Renal pelvis (tissue), 4 donors: Measurements from ENCODE around the gene ERAP2. TPM values are rescaled to one million over a fixed set of nuclear protein-coding genes. Genes with fewer than 3 reads are reported as not detected.
"Not testable (repeated sequence)": the region's sequence is repeated elsewhere in the genome, so short reads cannot be mapped to it uniquely, and the experiment has no call there.

Experiments
- DNase-seq: peaks from one replicate; pipeline ENCODE4 v3.0.0-alpha.2; 2013
- polyA plus RNA-seq, 3 donors: library from polyadenylated mRNA; unstranded; fragments of 120-200 nt; gene quantifications; one replicate each; pipeline ENCODE4 v1.2.1, GENCODE V29; 2013; ENCODE audit not compliant: insufficient read length in 3 of 3

The ERAP2 gene
- polyA plus RNA-seq, 3 donors, result 11.5 to 17.7 (median 13.1) TPM

DNA sequence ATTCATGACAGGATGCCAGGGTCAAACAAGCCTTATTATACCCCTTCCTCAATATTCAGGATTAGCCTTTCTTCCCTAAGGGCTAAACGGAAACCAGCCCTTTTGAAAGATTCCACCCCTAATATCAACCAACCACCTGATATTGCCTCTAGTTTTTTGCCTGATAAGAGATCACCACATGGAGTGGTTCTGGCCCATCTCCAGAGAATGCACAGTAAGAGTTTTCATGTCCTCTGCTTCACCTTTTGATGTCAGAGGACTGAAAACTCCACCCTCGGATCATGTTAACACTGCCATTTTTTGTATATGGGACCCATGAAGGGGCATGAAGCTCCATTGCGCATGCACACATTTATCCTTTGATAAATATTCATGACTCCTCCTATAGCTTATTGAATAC lies 53.8 kb downstream of the ERAP2 start:
- no peak for DNase-seq

DNA sequence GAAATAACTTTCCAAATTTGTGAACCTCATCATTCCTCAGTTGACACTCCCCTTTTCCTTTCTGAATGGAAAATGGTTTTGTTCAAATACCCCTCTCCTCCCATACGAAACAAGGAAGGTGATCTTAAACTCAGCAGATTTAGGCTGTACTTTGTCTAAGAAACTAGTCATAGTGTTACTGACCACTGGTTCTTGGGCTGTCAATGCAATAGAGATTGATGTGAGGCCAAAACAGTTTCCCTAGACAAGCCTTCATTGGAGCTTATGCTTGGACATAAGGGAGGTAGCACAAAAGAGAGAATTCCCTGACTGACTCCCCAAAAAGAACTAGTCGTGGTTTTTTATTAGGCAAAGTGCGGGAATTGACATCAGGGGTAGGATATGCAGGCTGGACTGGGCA lies 54.3 kb downstream of the ERAP2 start:
- no peak for DNase-seq

DNA sequence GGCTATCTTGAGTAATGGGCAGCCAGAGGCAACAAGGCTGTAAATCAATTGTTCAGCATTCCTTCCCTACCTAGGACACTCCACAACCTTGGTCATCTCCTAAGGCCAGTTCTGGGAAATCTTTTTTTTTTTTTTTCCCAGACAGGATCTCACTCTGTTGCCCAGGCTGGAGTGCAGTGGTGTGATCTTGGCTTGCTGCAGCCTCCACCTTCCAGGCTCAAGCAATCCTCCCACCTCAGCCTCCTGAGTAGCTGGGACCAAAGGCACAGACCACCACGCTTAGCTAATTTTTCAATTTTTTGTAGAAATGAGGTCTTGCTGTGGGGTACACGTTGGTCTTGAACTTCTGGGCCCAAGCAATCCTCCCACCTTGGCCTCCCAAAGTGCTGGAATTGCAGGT lies 54.7 kb downstream of the ERAP2 start:
- DNase-seq, result not testable (repeated sequence)

GRCh38 chr5:96931605-96932004 lies 55.3 kb downstream of the ERAP2 start:
- DNase-seq, result no peak

DNA sequence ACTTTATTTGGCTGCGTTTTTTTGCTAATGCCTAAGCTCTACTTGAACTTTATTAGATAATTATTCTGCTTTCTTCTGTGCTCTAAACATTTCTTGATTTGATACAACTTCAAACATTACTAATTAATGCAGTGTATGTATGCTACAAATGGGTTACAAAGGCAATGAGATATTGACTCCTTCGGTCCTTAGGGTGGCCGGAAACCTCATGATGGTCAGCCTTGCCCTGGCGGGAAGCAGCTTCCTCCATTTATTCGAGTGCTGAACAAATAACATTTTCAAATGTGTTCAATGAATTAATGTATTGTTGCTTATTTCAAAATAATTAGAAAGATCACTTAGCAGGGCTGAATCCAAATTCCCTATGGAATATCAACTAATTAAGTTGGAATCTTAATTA lies 55.7 kb downstream of the ERAP2 start:
- DNase-seq, result no peak

DNA sequence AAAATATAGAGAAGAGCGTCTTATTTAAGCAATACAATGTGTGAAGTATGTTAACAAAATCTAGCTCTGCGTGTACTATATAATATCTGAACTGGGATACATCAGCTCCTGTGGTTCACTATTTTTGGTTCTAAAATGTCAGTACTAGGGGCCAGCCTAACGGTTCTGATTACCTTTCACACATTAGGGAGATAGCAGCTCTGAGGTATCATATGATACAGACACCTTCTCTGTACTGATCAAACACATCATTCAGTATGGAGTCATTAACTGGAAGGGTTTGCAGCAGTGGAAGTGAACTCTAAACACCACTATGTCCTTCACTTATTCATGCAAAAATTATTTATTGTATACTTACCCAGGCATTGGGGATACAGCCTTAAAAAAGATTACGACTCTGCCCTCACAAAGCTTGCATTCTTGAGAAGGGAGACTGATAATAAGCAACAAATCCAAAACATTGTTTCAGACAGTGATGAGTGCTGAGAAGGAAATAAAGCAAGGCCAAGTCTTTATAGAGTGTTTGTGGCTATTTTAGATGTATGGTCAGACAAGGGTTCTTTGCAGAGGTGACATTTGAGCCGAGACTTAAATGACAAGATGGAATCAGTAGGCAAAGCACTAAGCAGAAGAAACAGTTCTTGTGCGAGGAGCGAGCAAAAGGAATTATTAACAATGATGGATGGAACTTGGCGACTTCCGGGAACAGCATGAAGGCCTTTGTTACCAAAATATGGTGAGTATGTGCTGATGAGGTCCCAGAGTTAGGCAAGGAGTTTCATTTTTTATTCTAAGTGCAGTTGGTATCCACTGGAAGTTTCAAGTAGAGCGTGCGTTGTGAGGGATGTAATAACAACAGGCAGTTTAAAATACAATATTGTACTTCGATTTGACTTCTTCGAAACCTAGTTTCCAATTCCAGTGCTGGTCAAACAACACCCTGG lies 57.7 kb downstream of the ERAP2 start:
- peak; percentile 34 for DNase-seq

GRCh38 chr5:96934708-96935558 lies 58.6 kb downstream of the ERAP2 start:
- DNase-seq, result peak; percentile 91

DNA sequence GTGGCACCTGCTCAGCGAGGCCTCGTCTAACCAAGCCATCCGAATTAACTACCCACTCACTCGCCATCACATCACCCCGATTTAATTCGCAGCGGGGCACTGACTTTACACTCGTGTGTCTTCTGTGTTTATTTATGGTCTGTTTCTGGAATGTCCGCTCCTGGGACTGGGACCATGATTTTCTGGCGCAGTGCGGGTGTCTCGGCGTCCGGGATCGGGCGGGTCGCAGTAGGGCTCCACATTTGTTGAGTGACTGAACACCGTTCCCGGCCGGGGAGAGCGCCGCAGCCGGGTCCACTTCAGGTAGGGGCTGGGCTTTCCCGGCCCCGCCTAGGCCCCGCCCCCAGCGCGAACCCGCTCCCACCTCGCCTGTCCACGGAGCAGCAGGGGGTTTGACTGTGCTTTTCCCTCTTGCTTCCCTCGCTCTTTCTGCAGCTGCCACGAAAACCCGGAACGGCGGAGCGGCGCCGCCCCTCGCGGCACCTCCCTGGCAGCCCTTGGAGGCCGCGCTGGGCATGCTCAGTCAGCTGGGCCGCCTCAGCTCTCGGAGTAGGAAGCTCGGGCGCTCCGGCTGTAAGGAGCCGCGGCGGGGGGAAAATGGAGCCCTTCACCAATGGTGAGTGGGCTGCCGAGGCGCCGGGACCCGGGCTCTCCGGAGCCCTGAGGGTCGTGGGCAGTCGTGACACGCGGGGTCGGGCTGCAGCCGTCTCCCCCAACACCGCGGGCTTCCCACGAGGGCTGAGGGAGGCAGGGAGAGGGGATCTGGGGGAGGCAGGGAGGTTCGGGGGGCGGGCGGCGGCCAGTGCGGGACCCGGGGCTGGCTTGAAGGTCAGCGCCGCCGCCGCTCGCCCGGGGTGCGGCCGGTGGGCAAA lies 59.5 kb downstream of the ERAP2 start, which contains the start of gene LNPEP:
Gene LNPEP (plus strand): TSS at position 522 of the 872 bp plus-strand sequence. CDS start 76 bp downstream, at position 598.
- peak; percentile 96 for DNase-seq

GRCh38 chr5:96936431-96937320 lies 60.4 kb downstream of the ERAP2 start:
- peak; percentile 47 for DNase-seq

- DNase-seq, result no peak
Measured at GRCh38 chr5:96940586-96940985, 64.3 kb downstream of the ERAP2 start.

DNA sequence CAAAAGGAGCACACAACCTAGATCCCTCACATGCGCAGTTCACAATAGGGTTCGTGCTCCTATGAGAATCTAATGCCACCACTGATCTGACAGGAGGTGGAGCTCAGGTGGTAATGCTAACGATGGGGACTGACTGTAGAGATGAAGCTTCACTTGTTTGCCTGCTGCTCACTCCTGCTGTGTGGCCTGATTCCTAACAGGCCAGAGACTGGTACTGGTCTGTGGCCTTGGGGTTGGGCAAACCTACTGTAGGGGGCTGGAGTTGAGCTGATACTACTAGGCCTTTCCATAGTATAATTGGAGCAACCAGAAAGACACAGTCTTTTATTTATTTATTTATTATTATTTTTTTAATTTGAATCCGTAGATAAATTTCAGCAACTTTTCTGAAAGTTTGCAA lies 64.8 kb downstream of the ERAP2 start:
- no peak for DNase-seq

GRCh38 chr5:96942078-96942477 lies 65.8 kb downstream of the ERAP2 start:
- no peak for DNase-seq

- DNase-seq, result no peak
Measured at GRCh38 chr5:96942911-96943310, 66.6 kb downstream of the ERAP2 start.

DNA sequence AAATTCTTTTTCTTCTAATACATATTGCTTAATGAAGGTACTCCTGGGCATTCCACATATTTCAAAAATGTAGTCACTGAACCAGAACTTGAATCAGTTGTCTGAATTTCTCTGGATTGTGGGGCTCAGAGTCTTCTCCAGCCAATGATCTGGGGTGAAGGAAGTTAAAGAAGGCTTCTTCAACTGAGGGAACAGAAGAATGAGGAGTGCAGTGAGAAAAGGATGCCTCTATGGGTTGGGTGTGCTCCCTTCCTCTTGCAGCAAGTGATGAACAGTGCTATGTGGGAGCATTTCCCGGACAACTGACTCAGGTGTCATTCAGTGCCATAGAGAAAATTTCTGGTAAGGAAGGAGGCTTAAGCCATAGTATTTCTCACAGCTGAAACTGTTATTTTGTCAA lies 67.5 kb downstream of the ERAP2 start:
- DNase-seq, result no peak

- no peak for DNase-seq
Measured at GRCh38 chr5:96945144-96945897, 69.0 kb downstream of the ERAP2 start.

GRCh38 chr5:96946381-96946780 lies 70.1 kb downstream of the ERAP2 start:
- no peak for DNase-seq

DNA sequence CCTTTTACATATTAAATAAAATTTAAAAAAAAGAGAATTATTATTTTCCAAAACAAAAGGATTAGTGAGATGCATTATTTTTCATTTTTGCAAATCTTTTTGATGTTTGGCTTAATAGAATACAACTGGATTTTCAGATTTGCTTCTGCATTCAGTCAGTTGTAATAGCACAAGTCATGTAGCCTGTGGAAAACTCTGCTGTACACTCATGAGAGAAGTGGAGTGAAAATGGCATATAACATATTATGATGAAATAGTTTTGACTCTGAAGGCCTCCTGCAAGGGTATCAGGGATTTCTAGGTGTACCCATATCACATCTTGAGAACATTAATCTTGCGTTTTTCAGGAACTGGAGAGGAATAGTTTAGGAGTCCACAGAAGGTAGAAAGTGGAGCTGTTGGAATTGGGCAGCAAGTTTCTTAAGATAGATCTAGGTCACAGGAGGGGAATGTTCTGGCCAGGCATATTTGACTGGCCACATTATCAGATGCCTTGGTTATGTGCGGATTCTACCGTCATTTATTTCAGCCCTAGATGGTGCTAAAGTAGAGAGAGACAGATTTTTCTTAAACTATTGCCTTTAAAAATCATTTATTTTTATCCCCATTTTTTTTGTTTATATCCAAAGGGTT lies 75.9 kb downstream of the ERAP2 start:
- no peak for DNase-seq

GRCh38 chr5:96952974-96953730 lies 76.9 kb downstream of the ERAP2 start:
- DNase-seq, result no peak
